SK-N-SH (cell line): ENCODE data around the gene TEPSIN. TPM values are rescaled to one million over a fixed set of nuclear protein-coding genes. Genes with fewer than 3 reads are reported as not detected.

Source experiments
- CTCF ChIA-PET: fragments of 300-600, 350-600 bp; formaldehyde crosslinking; extraction: SDS; loops from one replicate; lab custom pipeline; 2021; lab: Yijun Ruan, JAX
- POLR2A ChIA-PET: fragments of 350-600 bp; sonication (Branson Sonifier 250); formaldehyde crosslinking; extraction: SDS; loops from one replicate; lab custom pipeline; 2020; ENCODE audit warnings: antibody characterized with exemption, inconsistent platforms; lab: Yijun Ruan, JAX
- DNase-seq: peaks from one replicate; pipeline ENCODE4 v3.0.0; 2012
- H2AFZ ChIP-seq: fragments of 200-600 bp; sonication (generic); 2 replicates; pipeline ENCODE4 v1.8.1; 2016; ENCODE audit warnings: antibody characterized with exemption, mild to moderate bottlenecking, low read depth
- H3F3A ChIP-seq: fragments of 200-600 bp; sonication (generic); replicated peaks from 2 replicates; pipeline ENCODE3; 2016; ENCODE audit warnings: antibody characterized with exemption, mild to moderate bottlenecking; ENCODE audit not compliant: insufficient read depth
- H3K27ac ChIP-seq, 2 experiments: fragments of 200-500 bp in 1 of 2; fragments of 200-600 bp in 1 of 2; sonication (Bioruptor generic) in 1 of 2; sonication (generic), shearing (Covaris generic) in 1 of 2; 2 replicates each; pipeline versions ENCODE4 v1.5.1 to v1.6.1; 2014 to 2016; ENCODE audit warnings: low read depth in 2 of 2, inconsistent platforms in 1 of 2, low read length in 1 of 2, mild to moderate bottlenecking in 1 of 2, mixed read lengths in 1 of 2
- H3K27me3 ChIP-seq: fragments of 200-600 bp; sonication (generic), shearing (Covaris generic); 2 replicates; pipeline ENCODE4 v1.6.1; 2016; ENCODE audit warnings: mixed run types; ENCODE audit not compliant: insufficient read depth
- H3K36me3 ChIP-seq, 2 experiments: fragments of 200-500 bp in 1 of 2; fragments of 200-600 bp in 1 of 2; sonication (Bioruptor generic) in 1 of 2; sonication (generic) in 1 of 2; replicated peaks in 1 of 2; 2 replicates each; pipeline versions ENCODE3 to v1.5.1; 2014 to 2016; ENCODE audit warnings: low read length in 1 of 2, mild to moderate bottlenecking in 1 of 2; ENCODE audit not compliant: insufficient read depth in 2 of 2, control insufficient read depth in 1 of 2
- H3K4me1 ChIP-seq, 2 experiments: fragments of 200-500 bp in 1 of 2; fragments of 200-600 bp in 1 of 2; sonication (Bioruptor generic) in 1 of 2; sonication (generic), shearing (Covaris generic) in 1 of 2; 2 replicates each; pipeline versions ENCODE4 v1.5.1 to v1.6.1; 2014 to 2016; ENCODE audit warnings: low read depth in 1 of 2, low read length in 1 of 2, mixed run types in 1 of 2; ENCODE audit not compliant: insufficient read depth in 2 of 2, control insufficient read depth in 1 of 2
- H3K4me2 ChIP-seq: fragments of 200-600 bp; sonication (generic), shearing (Covaris generic); 2 replicates; pipeline ENCODE4 v1.6.1; 2017; ENCODE audit warnings: mixed run types
- H3K4me3 ChIP-seq, 2 experiments: fragments of 200-500 bp in 1 of 2; fragments of 200-600 bp in 1 of 2; sonication (Bioruptor generic) in 1 of 2; sonication (generic), shearing (Covaris generic) in 1 of 2; 2 replicates each; pipeline versions ENCODE4 v1.5.1 to v1.8.1; 2014 to 2016; ENCODE audit warnings: low read depth in 2 of 2, inconsistent platforms in 1 of 2, low read length in 1 of 2, mild to moderate bottlenecking in 1 of 2, mixed read lengths in 1 of 2, moderate library complexity in 1 of 2
- H3K79me2 ChIP-seq: fragments of 200-600 bp; sonication (generic); 2 replicates; pipeline ENCODE4 v1.8.1; 2017; ENCODE audit warnings: mild to moderate bottlenecking; ENCODE audit not compliant: insufficient read depth
- H3K9ac ChIP-seq: fragments of 200-600 bp; sonication (generic); 2 replicates; pipeline ENCODE4 v1.6.1; 2017; ENCODE audit warnings: mixed run types
- H3K9me2 ChIP-seq: fragments of 200-600 bp; sonication (generic); 2 replicates; pipeline ENCODE4 v1.6.1; 2017; ENCODE audit warnings: mixed run types
- H3K9me3 ChIP-seq: fragments of 200-600 bp; sonication (generic); 2 replicates; pipeline ENCODE4 v1.6.1; 2017; ENCODE audit warnings: mixed run types, mild to moderate bottlenecking, moderate library complexity
- H4K20me1 ChIP-seq: fragments of 200-600 bp; sonication (generic); 2 replicates; pipeline ENCODE4 v1.6.1; 2017; ENCODE audit warnings: mild to moderate bottlenecking, mixed run types; ENCODE audit not compliant: insufficient read depth
- CHD2 ChIP-seq: fragments of 150-350 bp; IDR thresholded peaks from 2 replicates; pipeline ENCODE4 v1.6.1; 2018; ENCODE audit warnings: low read length; ENCODE audit not compliant: partially characterized antibody
- CTCF ChIP-seq: fragments of 200-600 bp; sonication (generic); IDR thresholded peaks from 2 replicates; pipeline ENCODE4 v1.6.1; 2017; ENCODE audit warnings: antibody characterized with exemption, mild to moderate bottlenecking, moderate library complexity
- EP300 ChIP-seq, 2 experiments: IDR thresholded peaks; 2 replicates each; pipeline versions ENCODE4 v1.4.0 to v1.6.1; 2012; ENCODE audit warnings: borderline replicate concordance in 1 of 2, low read depth in 1 of 2, low read length in 1 of 2
- EZH2phosphoT487 ChIP-seq: fragments of 200-600 bp; sonication (generic); IDR thresholded peaks from 2 replicates; pipeline ENCODE4 v1.6.1; 2017; ENCODE audit warnings: low read depth, mixed run types, mild to moderate bottlenecking, antibody characterized with exemption, moderate library complexity, borderline replicate concordance
- FOXM1 ChIP-seq: IDR thresholded peaks from 2 replicates; pipeline ENCODE4 v1.4.0; 2012; ENCODE audit warnings: low read depth, mild to moderate bottlenecking
- MAX ChIP-seq: IDR thresholded peaks from 2 replicates; pipeline ENCODE4 v1.4.0; 2012; ENCODE audit warnings: low read depth
- MXI1 ChIP-seq: IDR thresholded peaks from 2 replicates; pipeline ENCODE4 v1.6.1; 2012; ENCODE audit warnings: mild to moderate bottlenecking, low read depth, low read length, improper control_type of control experiment
- NRF1 ChIP-seq: IDR thresholded peaks from 2 replicates; pipeline ENCODE4 v1.6.1; 2012; ENCODE audit warnings: low read depth, mild to moderate bottlenecking, low read length
- PBX3 ChIP-seq: IDR thresholded peaks from 2 replicates; pipeline ENCODE4; 2012
- REST ChIP-seq: IDR thresholded peaks from 2 replicates; pipeline ENCODE4 v1.6.1; 2012; ENCODE audit warnings: mild to moderate bottlenecking, low read depth, low read length, moderate library complexity
- RFX5 ChIP-seq: IDR thresholded peaks from 2 replicates; pipeline ENCODE4 v1.6.1; 2012; ENCODE audit warnings: mild to moderate bottlenecking, improper control_type of control experiment, low read length
- SIN3A ChIP-seq: IDR thresholded peaks from 2 replicates; pipeline ENCODE4 v1.6.1; 2012; ENCODE audit warnings: low read depth, mild to moderate bottlenecking, low read length, moderate library complexity, borderline replicate concordance
- SMC3 ChIP-seq: IDR thresholded peaks from 2 replicates; pipeline ENCODE4 v1.6.1; 2012; ENCODE audit warnings: low read depth, low read length, improper control_type of control experiment
- TAF1 ChIP-seq: IDR thresholded peaks from 2 replicates; pipeline ENCODE4 v1.6.1; 2012; ENCODE audit warnings: low read depth, mild to moderate bottlenecking, low read length, moderate library complexity, borderline replicate concordance
- TCF12 ChIP-seq: IDR thresholded peaks from 2 replicates; pipeline ENCODE4 v1.4.0; 2012
- USF1 ChIP-seq: IDR thresholded peaks from 2 replicates; pipeline ENCODE4 v1.4.0; 2012; ENCODE audit warnings: low read depth, borderline replicate concordance
- USF2 ChIP-seq: fragments of 150-350 bp; IDR thresholded peaks from 2 replicates; pipeline ENCODE4 v1.6.1; 2017; ENCODE audit warnings: antibody characterized with exemption, low read length, low read depth, borderline replicate concordance
- YY1 ChIP-seq: IDR thresholded peaks from 2 replicates; pipeline ENCODE4 v1.4.0; 2012; ENCODE audit warnings: low read depth, mild to moderate bottlenecking
- WGBS: methylation state at CpG from one replicate; pipeline ENCODE4 v1.1.6; 2017; ENCODE audit warnings: low lambda C conversion rate; 5-methylcytosine and 5-hydroxymethylcytosine counted together
- polyA plus RNA-seq, 3 experiments: library from polyadenylated mRNA; depleted of rRNA; stranded (reverse); fragments of >200 nt; gene quantifications; 2 replicates each; pipeline ENCODE4 v1.2.3, GENCODE V29; 2012

TEPSIN gene
- polyA plus RNA-seq, 1 of the 3 experiments (the other 2 are of a cell fraction): 35.3 TPM

GRCh38 chr17:81218459-81218858 is 20.4 kb downstream of the TEPSIN start (continued):
- no peak for TF ChIP-seq TCF12
- TF ChIP-seq FOXM1: no peak
- TF ChIP-seq EZH2phosphoT487: no peak
- no peak for TF ChIP-seq SIN3A
- TF ChIP-seq USF2: no peak
- TF ChIP-seq MAX: no peak

- DNase-seq: no peak
- TF ChIP-seq YY1 (no peak), MAX (no peak), NRF1 (no peak), CHD2 (no peak), REST (no peak), USF1 (no peak), CTCF (no peak), SMC3 (no peak), EP300 (IDR thresholded peaks at IDR 0.05; ENCODE audit: borderline replicate concordance in 1 of 2, low read depth in 1 of 2, low read length in 1 of 2) (no peak), MXI1 (no peak), RFX5 (no peak), TAF1 (no peak), PBX3 (no peak), FOXM1 (no peak)
- H3K9me2 ChIP-seq: no peaks in the 10 kb centered on the region
- peaks cover 0 to 2% of the 10 kb centered on the region in 2 experiments for H3K36me3 ChIP-seq
- ChIA-PET POLR2A (no interaction called here), CTCF (interaction anchor here (1.1 to 1.7 kb wide), 4 partner anchors 9 to 75 kb away, joined by 3 to 6 read pairs (median 5); no protein-coding TSS in a partner anchor)
- 92% methylated on average over 15 of the region's 18 CpGs for WGBS
- no peaks in the 10 kb centered on the region for H3F3A ChIP-seq
- no peak overlapping the region for H3K27ac ChIP-seq
- peaks cover 23% of the 10 kb centered on the region for H3K79me2 ChIP-seq
- H3K4me3 ChIP-seq: no peak overlapping the region
- no peak overlapping the region for H3K4me2 ChIP-seq
- H3K9me3 ChIP-seq: no peaks in the 10 kb centered on the region
- no peak overlapping the region for H3K9ac ChIP-seq
- no peak overlapping the region for H2AFZ ChIP-seq
- H4K20me1 ChIP-seq: no peaks in the 10 kb centered on the region
- H3K27me3 ChIP-seq: no peaks in the 10 kb centered on the region
- H3K4me1 ChIP-seq: peaks cover 7 to 10% of the 10 kb centered on the region in 2 experiments; a peak in 2 of 4 replicates
These were observed 21.4 kb downstream of the TEPSIN start for GRCh38 chr17:81217491-81217890.
